CD4-positive, alpha-beta T cell treated with Interleukin-4 for 4 hours (primary cell): Measurements from ENCODE around the gene EIF4E.
"Not testable (repeated sequence)": the region's sequence is repeated elsewhere in the genome, so short reads cannot be mapped to it uniquely, and the experiment has no call there.

Source experiments
- DNase-seq: peaks from one replicate; pipeline ENCODE4 v3.0.0-alpha.2; 2020

The EIF4E gene, protein sequence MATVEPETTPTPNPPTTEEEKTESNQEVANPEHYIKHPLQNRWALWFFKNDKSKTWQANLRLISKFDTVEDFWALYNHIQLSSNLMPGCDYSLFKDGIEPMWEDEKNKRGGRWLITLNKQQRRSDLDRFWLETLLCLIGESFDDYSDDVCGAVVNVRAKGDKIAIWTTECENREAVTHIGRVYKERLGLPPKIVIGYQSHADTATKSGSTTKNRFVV

DNA sequence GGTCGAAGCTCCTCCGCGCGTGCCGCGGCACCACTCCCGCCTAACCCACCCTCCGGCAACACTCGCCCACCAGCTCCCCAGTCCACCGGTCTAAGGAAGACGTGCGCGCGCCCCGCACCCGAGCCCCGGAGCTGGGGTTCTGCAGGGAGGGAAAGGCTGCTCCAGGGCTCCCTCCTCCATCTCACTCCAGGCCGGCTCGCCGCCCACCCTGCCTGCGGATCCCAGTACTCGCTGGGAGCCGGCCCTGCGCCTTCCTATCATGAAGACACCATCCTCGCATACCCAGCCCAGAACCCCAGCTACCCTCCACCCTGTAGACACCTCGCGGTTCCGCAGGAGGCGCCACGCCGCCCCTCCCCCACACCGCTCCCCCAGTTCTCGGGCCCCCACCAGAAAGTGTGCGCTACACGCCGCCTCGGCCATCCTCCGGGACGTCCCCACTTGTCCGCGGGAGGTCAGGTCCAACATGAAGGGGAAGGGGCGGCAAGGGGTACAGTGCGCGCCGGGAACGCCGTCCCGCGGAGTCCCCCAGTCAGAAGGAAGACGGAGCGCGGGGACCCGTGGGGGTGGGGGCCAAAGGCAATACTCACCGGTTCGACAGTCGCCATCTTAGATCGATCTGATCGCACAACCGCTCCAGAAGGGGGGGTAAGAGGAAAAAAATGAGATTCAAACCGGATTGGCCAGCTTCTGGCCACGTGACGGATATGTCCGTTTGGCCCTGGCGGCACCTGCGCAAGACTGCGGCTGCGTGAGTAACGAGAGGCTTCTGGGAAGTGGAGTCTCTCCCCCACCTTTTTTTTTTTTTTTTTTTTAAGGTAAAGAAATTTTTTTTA is at the start of gene EIF4E:
EIF4E (minus strand) TSS at position 629 of the 836 bp plus-strand sequence; CDS start at position 608, 21 bp downstream.
- peak; percentile 99 for DNase-seq

GRCh38 chr4:98977557-98977956 is 48.6 kb upstream of the EIF4E start:
- no peak for DNase-seq

DNA sequence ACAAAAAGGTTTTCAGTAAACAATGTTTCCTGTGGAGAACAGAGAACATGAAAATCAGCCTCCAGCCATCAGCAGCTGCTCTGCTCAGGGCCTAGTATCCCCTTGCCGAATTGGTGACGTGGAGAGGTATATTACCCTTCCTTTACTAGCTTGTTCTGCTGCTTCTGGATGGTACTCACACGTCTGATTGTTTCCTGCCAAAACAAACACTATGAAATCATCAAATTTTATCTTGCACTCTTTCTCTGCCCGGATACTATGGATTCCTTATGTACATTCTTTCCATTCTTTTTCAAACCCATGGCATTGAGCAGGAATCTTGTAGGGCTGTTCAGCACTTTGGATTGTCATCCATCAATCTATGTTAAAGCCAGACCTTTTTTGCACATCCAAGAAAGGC is 47.8 kb upstream of the EIF4E start:
- no peak for DNase-seq

DNA sequence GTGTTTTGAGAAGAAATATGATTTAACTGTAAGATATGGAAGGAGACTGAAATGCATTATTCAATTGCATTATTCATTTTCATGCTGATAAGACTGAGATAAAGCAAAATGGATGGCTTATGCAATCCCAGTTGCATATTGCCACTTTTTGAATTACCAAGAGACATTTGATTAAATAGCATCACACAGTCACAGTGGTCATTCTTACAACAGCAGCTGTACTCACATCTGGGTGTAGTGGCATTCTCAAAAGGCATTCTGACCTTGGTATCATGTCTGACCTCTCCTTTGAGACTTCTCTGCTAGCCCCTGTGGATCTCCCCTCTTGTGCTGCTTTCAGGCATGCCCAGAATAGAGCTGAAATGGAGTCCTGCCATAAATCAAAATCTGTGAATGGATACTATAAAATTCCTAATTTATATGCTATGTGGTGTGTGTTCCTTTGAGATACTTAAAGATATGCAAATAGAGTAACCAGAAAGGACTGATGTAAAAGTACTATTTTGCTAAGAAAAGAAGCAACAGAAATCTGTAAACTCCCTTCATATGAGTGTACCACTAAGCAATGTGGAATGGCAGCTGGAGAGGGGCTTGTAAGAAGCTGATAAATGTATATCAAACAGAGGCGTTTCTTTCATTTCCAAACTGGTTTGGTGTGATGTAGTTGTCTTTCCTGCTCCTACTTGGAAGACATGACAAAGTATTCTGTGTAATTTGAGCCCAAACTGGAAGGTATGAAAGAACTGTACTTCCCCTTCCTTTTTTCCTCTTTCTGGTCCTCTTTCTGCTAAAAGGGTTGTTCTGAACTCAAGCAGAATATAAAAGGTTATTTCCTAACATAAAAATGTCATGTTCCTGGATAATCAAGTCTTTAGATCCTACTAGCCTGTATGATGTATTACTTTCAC is 41.2 kb upstream of the EIF4E start:
- DNase-seq: no peak

- DNase-seq: no peak
Measured at GRCh38 chr4:98967786-98968329, 38.9 kb upstream of the EIF4E start.

DNA sequence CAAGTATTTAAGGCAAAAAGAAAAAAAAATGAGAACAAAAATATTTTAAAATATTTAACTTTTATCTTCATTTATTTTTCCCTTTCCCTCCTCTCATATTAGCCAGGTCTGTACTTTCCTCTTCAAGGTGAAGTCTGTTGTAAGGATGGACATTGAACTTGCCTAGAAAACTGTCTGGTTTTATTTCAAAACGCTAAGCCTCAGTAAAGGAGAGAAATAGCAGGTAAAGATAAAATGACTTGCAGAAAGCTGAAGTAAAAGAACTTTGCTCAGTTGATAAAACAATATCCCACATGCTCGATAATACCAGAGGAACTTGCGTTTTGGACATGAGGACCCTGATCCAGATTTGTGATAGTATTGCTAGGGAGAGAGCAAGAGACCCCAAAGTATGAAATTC is 38.0 kb upstream of the EIF4E start:
- no peak for DNase-seq

GRCh38 chr4:98963538-98964433 is 34.9 kb upstream of the EIF4E start:
- no peak for DNase-seq

DNA sequence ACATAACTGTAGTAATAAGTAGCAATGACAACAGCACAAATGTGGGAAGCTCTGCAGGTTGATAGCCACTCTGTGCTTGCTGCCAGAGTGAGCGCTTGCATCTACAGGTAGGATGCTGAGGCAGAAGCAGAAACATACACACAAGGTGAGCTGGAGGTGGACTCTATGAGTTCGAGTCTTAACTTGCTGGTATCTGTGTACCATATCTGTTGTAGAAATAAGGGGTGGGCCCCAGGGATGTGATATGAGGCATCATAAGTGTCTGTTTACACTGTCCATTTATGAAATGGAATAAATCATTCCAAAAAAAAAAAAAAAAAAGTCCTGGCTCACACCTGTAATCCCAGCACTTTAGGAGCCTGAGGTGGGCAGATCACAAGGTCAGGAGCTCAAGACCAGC is 32.8 kb upstream of the EIF4E start:
- DNase-seq: no peak

- DNase-seq: no peak
Measured at GRCh38 chr4:98959411-98959810, 30.5 kb upstream of the EIF4E start.

- DNase-seq: no peak
Measured at GRCh38 chr4:98958065-98958464, 29.1 kb upstream of the EIF4E start.

DNA sequence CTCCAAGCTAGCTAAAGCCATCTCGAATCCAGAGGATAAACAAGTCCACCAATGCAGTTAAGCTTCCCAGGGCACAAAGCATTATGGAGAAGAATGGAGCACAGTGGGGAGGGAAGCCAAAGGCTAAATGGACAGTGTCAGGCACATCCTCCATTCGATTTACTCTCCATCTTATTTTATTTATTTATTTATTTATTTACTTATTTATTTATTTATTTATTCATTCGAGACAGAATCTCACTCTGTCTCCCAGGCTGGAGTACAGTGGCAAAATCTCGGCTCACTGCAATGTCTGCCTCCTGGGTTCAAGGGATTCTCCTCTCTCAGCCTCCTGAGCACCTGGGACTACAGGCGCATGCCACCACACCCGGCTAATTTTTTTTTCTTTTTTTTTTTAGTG is 26.3 kb upstream of the EIF4E start:
- DNase-seq: no peak

DNA sequence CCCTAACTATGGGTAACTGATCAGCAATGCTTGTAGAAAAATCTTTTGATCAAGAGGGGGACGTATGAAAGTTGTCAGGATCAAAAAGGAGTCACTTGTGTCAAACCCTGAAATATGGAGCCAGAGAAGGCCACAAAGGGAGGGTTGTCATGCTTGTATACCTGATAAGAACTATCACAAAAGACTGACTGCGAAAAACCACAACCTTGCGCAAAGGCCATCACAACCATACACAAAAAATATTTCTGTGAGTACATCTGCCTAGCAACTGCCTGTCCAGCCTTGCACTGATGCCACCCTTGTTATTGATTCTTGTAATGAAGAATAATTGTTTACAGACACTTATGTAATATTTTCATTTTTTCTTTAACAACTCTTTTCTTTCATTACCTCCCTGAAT is 22.8 kb upstream of the EIF4E start:
- no peak for DNase-seq

DNA sequence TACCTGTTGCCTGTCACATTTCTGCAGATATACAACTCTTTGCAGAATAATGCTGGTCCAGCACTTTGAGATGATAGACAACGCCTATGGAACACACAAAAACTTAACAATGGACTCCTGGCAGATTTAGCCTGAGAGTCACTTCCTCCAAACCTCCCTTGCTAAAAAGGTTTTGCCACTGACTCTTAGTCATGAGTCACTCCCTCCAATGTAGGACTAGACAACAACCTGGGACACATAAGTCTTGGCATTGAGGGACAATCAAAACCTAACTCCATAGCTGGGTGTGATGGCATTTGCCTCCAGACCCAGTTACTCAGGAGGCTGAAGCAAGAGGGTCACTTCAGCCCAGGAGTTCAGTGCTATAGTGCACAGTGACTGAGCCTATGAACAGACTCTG is 22.0 kb upstream of the EIF4E start:
- no peak for DNase-seq

DNA sequence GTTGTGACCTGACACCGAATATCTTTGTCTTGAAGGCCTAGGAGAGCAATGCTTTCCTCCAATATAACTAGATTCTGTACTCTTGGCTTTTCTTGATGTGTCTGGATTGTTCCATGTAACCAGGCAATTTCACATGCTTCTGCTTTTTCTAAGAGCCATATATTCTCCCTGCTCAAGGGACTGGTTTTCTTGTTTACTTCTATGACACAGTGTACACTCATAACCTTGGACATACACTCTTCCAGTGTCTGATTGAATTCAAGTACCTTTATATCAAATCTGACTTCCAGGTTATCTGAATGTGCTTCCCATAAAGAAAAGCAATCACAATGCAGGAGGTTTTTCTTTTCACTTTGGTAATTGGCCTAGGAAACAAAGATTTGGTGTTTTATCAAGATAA is 17.4 kb upstream of the EIF4E start:
- DNase-seq: no peak

DNA sequence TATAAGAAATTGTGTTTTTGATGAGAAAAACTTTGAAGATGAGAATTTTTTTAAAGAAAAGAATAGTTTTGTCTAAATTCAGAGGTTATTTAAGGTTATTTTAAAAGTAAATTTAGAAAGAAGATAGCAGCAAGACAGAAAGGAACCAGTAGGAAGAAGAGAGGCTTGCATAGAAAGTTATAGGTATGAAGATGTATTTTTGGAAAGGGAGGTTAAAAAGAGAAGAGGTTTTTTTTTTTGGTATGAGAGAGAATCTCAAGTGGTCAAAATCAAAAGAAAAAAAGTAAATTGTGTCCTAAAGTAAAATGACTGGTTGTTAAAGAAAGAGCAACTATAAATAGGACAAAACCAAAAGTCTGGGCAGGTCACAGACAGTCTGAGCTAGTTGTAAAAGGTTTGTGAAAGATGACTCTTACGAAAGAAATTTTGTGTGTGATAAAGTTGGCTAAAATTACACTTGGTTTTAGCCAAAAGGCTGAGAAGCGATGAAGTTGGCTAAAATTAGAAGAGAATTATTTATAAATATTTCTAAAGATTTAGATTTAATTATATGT is 16.4 kb upstream of the EIF4E start:
- DNase-seq: no peak

- DNase-seq: peak; percentile 40
Measured at GRCh38 chr4:98939892-98940298, 11.0 kb upstream of the EIF4E start.

DNA sequence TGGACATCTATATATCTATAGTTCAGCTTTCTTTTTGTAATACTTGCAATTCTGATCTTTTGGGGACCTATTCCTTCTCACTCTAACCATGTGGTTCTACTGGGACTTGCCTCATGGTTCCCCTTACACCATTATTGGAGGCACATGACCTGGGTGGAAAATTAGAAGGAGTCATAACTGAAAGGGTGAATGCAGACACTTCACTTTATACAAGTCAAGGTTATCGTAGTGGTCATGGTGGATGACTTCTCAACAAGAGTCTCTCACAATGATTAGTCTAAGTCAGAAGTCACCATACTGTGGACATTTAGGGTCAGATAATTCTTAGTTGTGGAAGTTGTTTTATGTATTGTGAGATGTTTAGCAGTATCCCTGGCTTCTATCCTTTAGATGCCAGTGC is 10.5 kb upstream of the EIF4E start:
- no peak for DNase-seq

DNA sequence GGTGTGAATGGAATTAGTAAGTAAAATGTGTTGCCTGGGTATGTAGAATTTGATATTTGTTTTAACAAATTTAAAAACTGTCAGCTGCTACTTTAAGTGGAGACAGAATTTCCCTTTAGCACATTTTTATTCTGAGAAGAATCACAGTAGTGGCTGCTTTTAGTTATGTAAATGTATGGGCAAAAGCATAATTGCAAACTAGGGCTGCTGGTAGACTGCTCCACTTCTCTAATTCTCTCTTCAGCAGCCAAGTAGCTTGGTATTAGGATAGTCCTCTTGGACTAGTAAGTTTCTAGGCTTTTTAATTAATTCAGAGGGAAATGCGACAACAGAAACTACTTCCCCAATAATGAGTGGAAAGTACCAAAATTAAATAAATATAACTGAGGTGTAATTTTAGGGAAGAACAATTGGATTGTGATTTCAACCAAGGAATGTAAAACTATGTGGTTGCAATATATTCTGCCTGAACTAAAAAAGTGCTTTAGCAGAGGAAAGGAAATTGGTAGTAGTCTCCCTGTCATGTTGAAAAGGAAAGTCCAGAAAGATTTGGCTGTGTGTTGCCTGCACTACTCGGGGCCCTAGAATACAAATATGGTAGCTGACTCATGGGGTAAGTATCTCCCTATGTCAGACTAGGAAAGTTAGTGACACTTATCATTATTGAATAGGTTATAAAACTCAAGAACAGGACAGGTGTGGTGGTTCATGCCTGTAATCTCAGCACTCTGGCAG is 9.2 kb upstream of the EIF4E start:
- DNase-seq: no peak

GRCh38 chr4:98935633-98936032 is 6.7 kb upstream of the EIF4E start:
- DNase-seq: no peak

GRCh38 chr4:98934851-98935250 is 5.9 kb upstream of the EIF4E start:
- DNase-seq: not testable (repeated sequence)

DNA sequence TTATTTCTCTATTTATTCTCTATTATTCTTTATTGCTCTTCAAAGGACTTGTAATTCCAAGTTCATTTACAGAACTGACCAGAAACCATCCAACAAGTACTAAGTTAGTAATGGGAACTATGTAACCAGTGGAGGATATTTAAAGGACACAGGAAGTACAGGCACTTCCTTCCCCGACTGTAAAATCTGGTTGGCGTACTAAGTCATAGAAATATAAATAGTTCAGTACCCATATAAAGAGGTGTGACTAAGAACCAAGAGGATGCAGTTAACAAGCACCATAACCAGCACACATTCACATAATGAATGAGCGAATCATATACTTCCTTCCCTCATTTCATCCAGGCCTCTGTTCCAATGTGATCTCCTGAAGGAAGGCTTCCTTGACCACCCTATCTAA is 3.6 kb upstream of the EIF4E start:
- peak; percentile 3 for DNase-seq
